Stimulated activated CD8-positive, alpha-beta memory T cell treated with anti-CD3 and anti-CD28 coated beads, Interleukin-4, amount 100 ng/mL, for 48 hours (primary cell): ENCODE data around the gene SLC9A7.
"Not testable (repeated sequence)": the region's sequence is repeated elsewhere in the genome, so short reads cannot be mapped to it uniquely, and the experiment has no call there.

Source experiments
- DNase-seq: peaks from one replicate; pipeline ENCODE4 v3.0.0-alpha.2; 2020

Gene SLC9A7

DNA sequence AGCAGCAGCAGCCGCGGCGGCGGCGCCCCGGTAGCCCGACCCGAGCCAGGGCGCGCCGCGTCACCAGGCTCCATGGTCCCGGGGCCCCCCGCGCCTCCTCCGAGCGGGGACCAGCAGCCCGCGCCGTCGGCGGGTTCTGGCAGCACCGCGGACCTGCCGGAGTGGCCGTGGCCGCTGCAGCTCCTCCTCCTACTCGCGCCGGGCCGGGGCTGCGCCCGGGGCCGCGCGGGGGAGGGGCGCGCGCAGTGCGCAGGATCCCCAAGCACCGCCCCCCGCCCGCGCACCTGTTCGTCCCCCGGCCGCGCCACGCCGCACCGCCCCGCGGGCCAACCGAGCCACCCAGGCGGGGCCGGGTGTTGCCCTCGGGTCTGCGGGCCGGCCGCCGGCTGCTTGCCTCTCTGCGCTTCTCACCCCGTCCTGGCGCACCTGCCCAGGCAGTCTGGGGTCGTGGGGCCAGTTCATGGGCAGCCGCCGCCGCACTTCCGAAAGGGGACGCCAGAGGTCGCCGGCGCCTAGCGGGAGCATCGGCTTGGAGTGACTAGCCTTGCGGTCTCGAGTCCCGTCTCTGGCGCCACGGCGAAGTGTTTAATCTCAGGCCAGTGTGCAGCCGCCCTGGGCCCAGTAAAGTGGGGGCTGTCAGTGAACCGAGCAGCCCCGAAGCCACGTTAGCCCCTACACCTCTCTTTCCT is at the start of gene SLC9A7:
TSS of gene SLC9A7 (minus strand) at position 163 of the 689 bp plus-strand sequence. CDS start at position 74, 89 bp downstream.
- peak; percentile 86 for DNase-seq

DNA sequence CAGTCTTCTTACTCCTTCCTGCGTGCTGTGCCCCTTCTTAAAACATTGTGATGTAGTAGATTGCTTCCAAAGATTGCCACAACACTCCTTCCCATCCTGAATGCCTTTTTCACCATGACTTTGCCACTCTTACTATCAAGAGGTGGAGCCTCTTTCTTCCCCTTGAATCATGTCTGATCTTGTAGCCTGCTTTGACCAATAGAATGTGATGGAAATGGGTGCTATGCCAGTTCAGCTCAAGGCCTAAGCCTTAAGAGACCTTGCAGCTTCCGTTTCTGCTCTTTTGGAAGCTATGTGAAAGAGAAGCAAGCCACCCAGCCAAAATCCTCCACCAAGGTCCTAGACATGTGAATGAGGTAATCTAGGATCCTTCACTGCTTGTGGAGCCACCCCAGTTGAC is 46.4 kb upstream of the SLC9A7 start:
- DNase-seq: no peak

DNA sequence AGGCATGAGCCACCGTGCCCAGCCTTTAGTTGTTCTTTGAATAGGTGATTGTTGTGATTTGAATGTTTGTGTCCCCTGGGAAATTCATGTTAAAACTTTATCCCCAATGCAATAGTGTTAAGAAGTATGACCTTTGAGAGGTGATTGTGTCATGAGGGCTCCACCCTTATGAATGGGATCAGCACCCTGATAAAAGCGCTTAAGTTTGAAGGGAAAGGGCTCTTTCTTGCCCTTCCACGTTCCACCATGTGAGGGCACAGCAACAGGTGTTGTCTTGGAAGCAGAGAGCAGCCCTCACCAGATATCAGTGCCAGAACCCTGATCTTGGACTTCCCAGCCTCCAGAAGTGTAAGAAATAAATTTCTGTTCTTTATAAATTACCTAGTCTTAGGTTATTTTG is 44.2 kb upstream of the SLC9A7 start:
- no peak for DNase-seq

DNA sequence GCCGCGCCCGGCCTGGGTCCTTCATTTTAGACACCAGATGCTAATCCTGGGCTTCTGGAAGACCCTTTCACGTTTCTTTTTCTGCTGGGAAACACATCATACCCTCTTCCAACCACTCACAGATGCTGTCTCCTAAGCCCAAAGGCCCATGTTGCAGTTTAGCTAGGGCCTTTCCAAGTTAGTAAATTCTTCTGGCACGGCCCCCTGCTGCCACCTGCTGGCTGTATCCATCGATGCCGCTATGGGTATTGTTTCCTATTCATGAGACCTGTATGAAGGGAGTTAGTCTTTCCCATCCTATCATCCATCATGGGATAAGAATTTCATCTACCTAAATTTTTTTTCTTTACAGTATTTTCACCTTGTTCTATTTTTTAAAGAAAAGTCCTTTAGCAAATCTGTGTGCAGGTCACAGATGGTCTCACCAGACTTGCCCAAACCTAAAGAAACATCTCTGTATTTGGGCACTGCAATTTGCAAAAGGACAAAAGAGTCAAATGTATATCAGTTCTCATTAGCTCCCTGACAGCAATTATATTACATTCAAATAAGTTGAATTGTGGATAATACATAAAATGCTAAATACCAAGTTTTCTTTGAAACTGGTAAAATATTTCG is 37.8 kb upstream of the SLC9A7 start:
- peak; percentile 83 for DNase-seq

DNA sequence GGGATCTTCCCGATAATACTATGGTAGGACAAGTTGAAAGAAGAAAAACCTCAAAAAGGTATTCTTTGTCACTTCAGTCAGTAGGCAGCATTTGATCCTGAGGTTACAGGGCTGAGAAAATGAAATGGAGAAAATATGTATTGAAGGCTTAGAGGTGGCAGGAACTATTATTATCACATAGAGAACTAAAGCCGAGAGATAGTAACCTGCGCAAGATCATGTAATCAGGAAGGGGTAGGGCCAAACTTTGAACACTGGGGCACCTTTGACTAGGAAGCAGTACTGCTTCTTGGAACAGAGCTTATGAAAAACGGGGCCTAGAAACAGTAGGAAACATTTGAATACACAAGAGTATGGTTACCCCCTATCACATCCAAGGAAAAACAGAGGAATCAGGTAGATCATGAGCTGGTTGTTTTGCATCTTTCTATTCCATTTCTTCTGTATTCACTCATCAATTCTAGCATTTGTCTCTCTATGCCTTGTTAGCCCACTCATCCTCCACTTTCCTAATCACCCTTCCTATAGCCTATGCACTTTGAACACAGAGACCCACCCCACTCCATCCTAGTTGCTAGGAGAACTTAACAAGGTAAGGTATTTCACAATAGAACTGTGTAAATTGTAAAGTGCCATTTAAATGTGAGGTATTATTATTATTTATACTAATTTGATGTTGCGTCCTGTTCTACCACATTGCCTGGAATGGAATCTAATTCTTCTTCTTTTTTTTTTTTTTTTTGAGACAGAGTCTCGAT is 34.6 kb upstream of the SLC9A7 start:
- no peak for DNase-seq

DNA sequence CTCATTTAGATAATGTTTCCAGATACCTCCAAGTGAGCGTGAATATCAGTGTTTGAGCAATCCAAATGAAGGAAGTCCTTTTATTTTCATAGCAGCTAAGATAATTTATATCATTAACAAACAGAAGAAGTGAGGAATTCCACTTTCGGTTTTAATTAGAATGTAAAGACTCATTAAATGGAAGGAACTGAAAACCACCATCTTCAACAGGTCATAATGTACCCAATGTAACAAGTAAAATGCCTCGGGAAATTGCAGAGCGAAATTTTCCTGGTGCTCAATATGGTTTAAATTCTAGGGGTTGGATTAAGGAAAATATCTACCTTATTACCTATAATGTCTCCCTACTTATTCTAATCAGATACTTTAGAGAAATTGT is 33.9 kb upstream of the SLC9A7 start:
- DNase-seq: no peak

DNA sequence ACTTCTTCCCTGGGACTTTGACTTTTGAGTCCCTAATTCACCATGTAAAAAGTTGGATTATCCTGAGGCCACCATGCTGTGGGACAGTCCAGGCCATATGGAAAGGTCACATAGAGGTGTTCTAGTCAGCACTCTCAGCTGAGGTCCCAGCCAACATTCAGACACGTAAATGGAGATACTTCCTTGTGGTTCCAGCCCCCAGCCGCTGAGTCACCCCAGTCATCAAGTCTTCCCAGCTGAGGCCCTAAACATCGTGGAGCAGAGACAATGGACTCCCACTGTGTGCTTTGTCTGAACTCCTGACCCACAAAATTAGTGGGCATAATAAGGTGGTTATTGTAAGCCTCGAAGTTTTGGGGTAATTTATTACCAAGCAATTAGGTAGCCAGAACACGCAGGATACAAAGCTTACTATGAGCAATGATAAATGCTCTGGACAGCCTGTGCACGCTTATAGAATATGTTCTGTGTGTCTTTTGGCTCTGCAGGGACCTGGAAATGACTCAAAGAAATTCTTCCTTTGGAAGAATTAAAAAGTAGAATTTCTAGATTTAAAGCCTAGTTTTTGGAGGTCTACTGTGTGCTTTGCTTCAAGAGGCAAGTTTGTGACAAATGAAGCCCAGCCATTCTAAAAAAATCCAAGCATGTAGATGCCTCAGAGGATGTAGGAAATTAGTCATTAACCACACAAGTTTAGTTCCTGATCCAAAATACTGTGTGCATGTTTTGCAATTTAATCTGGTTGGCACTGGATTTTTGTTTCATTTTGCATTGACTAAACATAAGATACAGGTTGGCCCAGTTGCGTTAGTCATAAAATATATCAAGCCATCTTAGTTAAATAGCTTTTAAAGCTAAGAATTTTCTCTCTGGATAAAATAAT is 33.2 kb upstream of the SLC9A7 start:
- DNase-seq: no peak

DNA sequence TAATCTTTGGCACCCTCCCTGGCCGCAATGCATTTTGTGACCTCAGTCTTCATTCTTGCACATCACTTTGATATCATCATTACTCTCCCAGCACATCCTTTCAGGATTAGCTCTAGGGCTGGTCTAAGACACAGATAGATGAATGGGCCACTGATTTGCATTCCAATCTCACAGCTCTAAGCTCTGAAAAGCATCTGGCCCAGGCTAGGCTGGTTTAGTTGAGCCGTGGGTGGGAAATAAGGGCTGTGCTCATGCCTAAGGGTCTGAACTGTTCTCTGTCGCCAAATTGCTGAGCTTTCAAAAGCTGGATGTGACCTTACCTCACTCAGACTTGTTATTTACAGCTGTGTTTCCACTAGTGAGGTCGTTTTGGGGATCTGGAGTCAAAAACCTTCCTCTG is 30.0 kb upstream of the SLC9A7 start:
- DNase-seq: no peak

DNA sequence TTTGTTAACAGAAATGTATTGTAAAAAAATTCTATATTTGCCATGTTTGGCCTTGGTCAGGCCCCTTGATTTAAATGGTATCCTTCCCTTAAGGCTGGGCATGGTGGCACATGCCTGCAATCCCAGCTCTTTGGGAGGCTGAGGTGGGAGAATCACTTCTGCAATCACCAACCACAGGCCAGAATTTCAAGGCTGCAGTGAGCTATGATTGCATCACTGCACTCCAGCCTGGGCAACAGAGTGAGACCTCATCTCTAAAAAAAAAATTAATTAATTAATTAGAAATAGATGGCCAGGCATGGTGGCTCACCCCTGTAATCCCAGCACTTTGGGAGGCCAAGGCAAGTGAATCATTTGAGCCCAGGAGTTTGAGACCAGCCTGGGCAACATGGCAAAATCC is 25.5 kb upstream of the SLC9A7 start:
- not testable (repeated sequence) for DNase-seq

DNA sequence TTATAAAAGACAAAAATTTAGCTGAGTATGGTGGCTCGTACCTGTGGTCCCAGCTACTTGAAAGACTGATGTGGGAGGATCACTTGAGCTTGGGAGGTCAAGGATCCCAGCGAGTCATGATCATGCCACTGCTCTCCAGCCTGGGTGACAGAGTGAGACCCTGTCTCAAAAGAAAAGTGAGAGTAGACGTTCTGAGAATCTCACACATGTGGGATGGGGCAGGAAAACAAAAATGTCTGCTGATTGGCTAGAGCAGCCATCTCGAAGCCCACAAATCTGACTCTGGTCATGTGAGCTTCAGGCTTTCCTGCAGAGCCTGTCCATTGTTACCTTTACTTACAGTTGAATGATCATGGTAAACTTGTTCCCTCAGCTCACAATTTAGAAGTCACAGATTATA is 23.1 kb upstream of the SLC9A7 start:
- DNase-seq: no peak

DNA sequence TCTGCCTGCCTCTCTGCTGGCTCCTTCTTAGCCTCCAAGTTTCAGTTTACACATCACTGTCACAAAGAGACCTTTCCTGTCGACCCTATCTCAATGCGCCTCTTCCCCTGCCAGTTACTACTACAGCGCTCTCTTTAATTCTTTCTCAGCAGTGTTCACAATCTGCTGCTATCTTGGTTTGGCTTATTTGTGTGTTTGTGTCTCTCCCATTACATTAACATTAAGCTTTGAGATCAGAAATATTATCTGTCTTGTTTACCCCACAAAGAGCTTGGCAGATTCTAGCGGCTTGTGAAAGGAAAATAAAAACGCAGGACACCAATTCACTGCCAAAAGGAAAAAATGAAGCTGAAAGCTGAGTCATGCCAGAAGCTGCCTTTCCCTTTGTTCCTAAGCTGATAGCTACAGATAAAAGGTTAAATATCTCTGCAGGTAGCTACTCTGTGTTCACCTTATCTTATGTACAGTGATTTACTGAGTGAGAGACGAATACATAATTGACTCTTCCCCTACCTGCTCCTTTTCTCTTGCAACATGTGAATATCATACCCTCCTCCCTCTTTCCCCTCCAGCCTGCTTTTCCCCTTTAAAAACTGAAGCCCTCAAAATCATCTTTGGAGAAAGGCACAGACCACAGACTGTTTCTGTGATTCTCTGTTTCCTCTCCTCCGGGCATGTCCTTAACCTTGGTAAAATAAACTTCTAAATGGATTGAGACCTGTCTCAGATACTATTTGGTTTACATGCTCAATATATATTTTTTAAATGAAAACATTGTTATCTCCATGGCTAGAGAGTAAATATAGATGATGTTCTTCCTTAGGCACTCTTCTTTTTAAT is 19.3 kb upstream of the SLC9A7 start:
- DNase-seq: no peak

DNA sequence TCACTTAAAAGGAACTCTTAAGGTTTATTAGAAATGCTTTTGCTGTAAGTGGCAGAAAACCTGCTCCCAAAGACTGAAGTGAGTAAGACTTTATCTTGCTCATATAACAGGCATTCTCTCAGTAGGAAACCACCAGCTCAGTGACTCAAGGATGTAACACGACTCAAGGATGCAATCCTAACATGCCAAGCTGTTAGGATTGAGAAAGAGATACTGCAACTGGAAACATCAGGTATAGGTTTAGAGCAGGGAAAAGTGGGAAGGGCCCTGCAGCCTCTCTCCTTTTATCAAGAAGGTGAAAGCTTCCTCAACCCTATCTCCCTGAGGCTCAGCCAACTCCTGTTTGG is 11.9 kb upstream of the SLC9A7 start:
- DNase-seq: no peak

DNA sequence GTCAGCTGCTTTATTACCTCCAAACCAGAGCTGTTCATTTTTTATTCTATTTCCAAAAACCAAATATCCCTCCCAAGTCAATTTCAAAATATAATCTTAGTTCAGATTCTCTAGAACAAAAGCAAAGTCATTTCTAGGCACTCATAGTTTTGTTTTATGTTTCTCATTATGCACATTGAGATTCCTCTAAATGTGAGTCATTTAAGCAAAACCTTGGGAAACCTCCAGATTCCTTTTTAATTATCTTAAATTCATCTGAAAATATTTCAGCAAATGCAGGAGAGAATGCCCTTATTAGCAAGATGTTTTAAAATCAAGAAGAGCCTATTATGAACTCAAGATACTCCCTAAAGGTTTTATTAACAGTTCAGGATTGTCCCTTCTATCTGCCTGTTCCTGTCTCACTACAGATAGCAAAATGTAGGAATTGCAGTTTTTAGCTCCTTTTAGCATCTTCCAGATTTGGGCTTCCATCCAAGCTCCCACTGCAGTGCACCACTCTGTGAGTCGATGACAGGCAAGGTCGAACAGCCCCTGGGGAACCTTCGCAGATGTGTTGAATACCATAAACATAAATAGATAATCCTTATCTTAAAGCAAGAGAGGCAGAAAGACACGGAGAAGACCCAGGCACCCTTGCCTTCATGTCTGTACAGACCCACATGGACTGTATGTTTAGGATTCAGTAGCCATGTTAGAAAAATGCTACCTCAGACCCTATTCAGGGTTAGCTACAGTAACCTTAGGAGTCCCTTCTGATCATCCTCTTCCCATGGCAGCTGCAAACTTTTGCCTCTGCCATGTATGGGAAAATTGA is 11.3 kb upstream of the SLC9A7 start:
- DNase-seq: no peak

DNA sequence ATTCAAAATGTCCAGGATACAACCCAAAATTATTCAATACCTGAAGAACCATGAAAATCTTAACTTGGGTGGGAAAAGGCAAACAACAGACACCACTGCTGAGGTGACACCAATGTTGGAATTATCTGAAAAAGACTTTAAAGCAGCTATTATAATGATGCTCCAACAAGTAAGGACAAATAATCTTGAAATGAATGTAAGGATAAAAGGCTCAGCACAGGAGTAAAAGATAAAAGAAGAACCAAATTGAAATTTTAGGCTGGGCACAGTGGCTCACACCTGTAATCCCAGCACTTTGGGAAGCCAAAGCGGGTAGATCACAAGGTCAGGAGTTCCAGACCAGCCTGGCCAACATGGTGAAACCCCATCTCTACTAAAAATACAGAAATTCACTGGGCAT is 4.0 kb upstream of the SLC9A7 start:
- DNase-seq: no peak

DNA sequence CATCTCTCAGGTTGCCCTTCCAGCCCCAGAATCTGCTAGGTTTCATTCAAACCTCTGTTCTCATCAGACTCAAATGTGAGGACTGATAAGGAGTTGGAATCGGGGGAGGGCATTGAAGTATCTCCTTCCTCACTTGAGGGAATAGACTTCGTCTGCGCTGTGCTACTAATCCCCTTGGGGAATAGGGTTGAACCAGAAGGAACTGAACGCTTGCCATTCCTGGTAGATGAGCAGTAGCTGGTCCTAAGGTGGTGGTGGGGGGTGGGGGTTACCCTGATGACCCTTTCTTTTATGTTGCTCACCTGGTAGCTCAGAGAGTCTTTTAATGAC is 692 bp upstream of the SLC9A7 start:
- DNase-seq: no peak

DNA sequence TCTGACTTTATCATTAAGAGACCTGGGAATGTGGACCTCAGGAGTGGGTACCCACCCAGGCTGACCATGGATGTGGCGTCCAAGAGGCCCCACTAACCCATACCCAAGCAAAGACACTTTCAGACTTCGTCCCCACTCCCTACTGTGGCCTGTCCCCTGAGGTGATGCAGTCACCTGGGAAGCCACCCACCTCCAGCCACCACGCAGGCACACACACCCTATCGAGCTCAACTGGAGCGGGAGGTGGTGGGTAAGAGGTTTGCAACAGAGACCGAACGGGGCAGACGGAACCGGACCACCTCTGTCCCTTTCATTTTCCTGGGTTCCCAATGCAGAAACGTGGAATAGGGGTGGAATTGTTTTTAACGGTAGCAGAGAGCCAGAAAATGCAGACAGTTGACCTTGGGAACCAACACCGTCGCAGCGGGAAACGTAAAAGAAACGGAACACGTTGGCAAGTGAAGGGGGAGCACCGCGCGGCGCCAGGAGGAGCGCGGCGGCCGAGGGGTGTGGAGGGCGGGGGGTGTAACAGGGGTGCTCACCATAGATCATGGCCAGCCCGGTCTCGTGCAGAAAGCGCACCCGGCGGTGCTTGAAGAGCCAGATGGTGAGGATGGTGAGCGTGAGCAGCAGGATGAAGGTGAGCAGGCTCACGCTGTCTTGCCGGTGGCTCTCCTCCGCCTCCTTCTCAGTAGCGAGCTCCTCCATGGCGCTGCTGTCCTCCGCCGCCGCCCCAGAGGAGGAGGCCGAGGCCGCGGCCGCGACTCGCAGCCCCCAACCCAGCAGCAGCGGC is 559 bp downstream of the SLC9A7 start:
- DNase-seq: peak; percentile 39

DNA sequence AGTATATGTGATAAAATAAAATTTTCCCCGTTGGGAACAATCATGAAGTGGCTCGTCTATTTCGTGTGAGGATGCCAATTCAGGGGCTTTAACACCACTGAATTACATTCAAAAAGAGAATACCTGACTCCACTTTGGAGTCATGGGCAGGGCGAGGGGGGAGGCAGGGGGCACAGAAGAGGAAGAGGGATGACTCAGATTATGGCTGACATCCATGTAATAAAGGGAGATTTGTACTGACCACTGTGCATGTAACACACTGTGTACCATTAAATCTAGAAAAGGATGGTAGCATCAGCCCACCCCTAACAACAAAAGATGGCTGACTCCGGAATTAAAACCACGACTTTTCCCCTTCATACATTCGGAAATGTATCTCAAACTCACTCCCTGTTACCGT is 1.3 kb downstream of the SLC9A7 start:
- no peak for DNase-seq

DNA sequence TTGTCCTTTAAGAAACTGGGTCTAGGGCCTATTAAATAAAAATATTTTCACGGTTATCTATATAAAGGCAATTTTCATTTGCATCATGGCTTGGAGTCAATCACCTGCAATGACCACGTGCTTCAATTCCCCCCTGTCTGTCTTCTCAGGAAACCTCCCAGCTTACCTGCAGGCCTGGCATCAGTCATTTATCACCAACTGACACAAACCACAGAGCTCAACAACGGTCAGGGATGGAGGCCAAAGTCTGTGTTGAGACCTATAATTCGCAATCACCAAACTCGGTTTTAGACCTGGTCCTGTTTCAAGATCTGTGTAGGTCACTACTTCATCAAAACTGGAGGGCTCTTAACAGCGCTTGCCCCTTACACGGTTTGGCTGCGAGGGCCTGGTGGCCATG is 1.9 kb downstream of the SLC9A7 start:
- no peak for DNase-seq

DNA sequence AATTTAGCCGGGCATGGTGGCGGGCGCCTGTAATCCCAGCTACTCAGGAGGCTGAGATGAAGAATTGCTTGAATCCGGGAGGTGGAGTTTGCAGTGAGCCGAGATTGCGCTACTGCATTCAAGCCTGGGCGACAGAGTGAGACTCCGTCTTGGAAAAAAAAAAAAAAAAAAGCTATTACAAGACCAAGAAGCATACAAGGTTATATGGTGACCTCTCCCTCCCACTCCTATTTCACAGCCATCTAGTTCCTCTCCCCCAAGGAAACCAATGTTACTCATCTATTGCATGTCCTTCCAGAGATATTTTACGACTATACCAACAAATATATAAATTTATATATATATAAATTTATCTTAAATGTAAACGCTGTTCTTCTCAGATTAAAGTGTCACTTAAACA is 3.2 kb downstream of the SLC9A7 start:
- no peak for DNase-seq

DNA sequence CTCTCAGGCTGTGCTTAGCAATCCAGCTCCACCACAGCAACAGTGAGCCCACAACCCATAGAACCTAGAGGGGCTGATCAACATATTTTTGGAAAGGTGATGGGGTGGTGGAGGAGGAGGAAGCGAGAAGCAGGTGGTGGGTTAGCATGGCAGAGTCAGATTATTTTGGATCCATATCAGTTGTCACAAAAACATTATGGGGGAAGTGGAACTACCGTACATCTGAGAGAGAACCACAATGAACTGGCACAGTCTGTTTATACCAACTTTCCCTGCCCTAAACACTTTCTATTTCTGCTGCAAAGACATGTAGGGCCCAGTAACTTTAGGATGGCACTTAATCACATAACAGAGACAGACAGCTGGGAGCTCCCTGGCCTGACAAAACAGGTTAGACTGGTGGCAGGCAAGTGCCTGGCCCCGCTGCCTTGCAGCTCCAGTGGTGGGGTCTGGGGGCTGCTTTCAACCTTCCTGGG is 4.3 kb downstream of the SLC9A7 start:
- DNase-seq: no peak

DNA sequence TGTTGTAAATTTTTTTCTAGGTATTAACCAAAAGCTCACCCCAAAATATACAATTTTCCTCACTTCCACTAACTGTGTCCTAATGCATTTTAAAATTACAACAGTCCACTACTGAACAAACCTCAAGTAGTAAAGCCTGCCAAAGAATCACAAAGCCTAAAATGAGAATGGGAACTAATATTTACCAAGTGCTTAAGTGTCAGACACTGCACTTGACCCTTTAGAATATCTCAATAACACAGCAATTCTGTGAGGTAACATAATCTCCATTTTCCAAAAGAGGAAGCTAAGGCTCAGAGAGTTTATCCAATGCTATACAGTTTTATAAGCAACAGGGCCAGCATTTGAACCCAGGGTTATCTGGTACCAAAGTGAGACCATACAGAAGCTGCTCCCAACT is 4.9 kb downstream of the SLC9A7 start:
- DNase-seq: no peak
